ENCODE measurements around the gene CX3CL1. TPM values are rescaled to one million over a fixed set of nuclear protein-coding genes. Genes with fewer than 3 reads are reported as not detected.
A peak's percentile ranks its signal among the peaks of the same experiment; 100 is the strongest.

The CX3CL1 gene
- total and polyA plus RNA-seq, 2 of the 13 experiments (the other 11 are each of a cell fraction or from before 2014, with no cell fraction given): 57.3 to 60.8 TPM

DNA sequence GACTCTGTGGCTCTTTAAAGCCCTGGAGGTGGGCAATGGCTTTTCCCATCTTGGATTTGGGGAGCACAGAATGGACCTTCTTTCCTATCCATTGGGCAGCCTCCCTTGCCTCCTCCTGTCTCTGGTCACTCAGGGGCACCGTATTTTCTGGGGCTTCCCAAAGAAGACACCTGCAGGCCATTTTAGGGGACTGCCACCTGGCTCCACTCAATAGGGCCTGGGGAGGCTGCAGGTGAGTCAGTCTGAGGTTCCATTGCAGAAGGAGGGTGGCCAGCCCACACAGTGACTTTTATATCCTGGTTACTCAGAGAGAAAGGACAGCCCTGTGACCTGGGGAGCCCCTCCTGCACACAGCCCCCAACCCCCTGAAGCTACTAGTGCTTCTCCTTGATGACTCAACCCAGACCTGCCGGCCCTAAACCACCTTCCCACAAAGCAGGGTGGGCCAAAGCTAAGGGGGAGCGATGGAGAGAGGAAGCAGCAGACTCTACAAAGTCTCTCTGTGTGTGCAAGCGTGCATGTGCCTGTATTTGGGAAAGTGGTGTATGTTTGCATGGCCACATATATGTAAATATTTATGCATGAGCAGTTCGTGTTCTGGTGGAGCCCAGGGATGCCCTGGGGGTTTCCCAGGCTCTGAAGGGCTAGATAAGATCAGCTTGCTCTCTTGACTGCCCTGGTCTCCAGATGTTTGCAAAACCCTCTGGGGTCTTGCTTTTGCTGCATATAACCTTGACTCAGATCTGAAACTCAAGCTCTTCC is 5.0 kb downstream of the CX3CL1 start:
- H3K9ac ChIP-seq (ENCODE audit: insufficient read depth, low read depth, low read length): no peak overlapping the region
- ChIA-PET CTCF (ENCODE audit: low intra/inter-chr PET ratio, low total read pairs) (interaction anchor here (1.3 kb wide), 1 partner anchor 77 kb away, joined by 5 read pairs; no protein-coding TSS in a partner anchor), POLR2A (interaction anchor here (0.8 to 7.7 kb wide), 4 partner anchors 40 to 95 kb away, joined by 3 to 303 read pairs (median 3); partner anchors contain the start of genes CIAPIN1 and COQ9)
- H3K4me1 ChIP-seq (ENCODE audit: insufficient read depth, low read length): peaks cover 62% of the 10 kb centered on the region
- H3K36me3 ChIP-seq (replicated peaks in 1 of 2; ENCODE audit: control insufficient read depth in 1 of 2, insufficient read depth in 2 of 2, low read length in 2 of 2): peaks cover 30 to 48% of the 10 kb centered on the region in 2 experiments
- ATAC-seq (no peak), FAIRE-seq (peak; percentile 46), DNase-seq (ENCODE audit: low spot score) (peak; percentile 64)
- no peaks in the 10 kb centered on the region; a peak in 1 of 5 replicates for H3K27me3 ChIP-seq (ENCODE audit: control insufficient read depth in 1 of 2, insufficient read depth in 2 of 2, low read length in 2 of 2)
- peaks cover 55% of the 10 kb centered on the region for H3K79me2 ChIP-seq (ENCODE audit: insufficient read depth, low read length)
- peak overlapping the region; percentile 52 for H3K27ac ChIP-seq (ENCODE audit: extremely low read length, insufficient read depth, low read length)
- peaks cover 9% of the 10 kb centered on the region; the same call in 1 of the 2 replicates for H4K20me1 ChIP-seq (ENCODE audit: insufficient read depth, low read length)
- intact Hi-C loops (cut with micrococcal nuclease; ENCODE audit: unreplicated experiment) (loop anchor here (1.0 kb wide), 1 partner anchor 73 kb away; no protein-coding TSS in a partner anchor), in situ Hi-C loops (cut with HindIII; ENCODE audit: extremely low pct_ligation_motif_present, low pct_unique_long_range_greater_than_20kb) (no loop called here)
- H3K4me2 ChIP-seq (ENCODE audit: low read depth, low read length): peak overlapping the region; percentile 49
- no peaks in the 10 kb centered on the region for H3K9me3 ChIP-seq (ENCODE audit: low read length)
- H3K4me3 ChIP-seq (replicated peaks in 1 of 3; ENCODE audit: insufficient read depth in 1 of 3, low read depth in 2 of 3, low read length in 3 of 3): peak overlapping the region in 1 of 3 experiments; percentile 27; a peak in 1 of 6 replicates
- no TSS peak for BruUV-seq (replicated peaks)
- 37% methylated on average over 5 of the region's 5 CpGs for WGBS (ENCODE audit: low lambda C conversion rate)
- no peak overlapping the region for H2AFZ ChIP-seq (ENCODE audit: low read length)
- TF ChIP-seq, protein P1, sequence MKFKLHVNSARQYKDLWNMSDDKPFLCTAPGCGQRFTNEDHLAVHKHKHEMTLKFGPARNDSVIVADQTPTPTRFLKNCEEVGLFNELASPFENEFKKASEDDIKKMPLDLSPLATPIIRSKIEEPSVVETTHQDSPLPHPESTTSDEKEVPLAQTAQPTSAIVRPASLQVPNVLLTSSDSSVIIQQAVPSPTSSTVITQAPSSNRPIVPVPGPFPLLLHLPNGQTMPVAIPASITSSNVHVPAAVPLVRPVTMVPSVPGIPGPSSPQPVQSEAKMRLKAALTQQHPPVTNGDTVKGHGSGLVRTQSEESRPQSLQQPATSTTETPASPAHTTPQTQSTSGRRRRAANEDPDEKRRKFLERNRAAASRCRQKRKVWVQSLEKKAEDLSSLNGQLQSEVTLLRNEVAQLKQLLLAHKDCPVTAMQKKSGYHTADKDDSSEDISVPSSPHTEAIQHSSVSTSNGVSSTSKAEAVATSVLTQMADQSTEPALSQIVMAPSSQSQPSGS (CRISPR knock-in tag; IDR thresholded peaks at IDR 0.05): no peak
- TF ChIP-seq GFI1 (CRISPR knock-in tag; IDR thresholded peaks at IDR 0.05; ENCODE audit: borderline replicate concordance) (no peak), MED8 (CRISPR knock-in tag; IDR thresholded peaks at IDR 0.05; ENCODE audit: insufficient replicate concordance) (no peak), SP2 (CRISPR knock-in tag; IDR thresholded peaks at IDR 0.05) (no peak), NFIC (IDR thresholded peaks at IDR 0.05; ENCODE audit: low read length) (no peak), ZNF446 (CRISPR knock-in tag; IDR thresholded peaks at IDR 0.05) (peak; percentile 51; the same call in 1 of the 2 replicates), HMGA1 (CRISPR knock-in tag; conservative IDR thresholded peaks at IDR 0.05) (no peak), ZNF713 (CRISPR knock-in tag; IDR thresholded peaks at IDR 0.05) (no peak), EP300 (IDR thresholded peaks at IDR 0.05; ENCODE audit: low read depth in 2 of 2, low read length in 2 of 2) (peak in 1 of 2 experiments; percentile 43; a peak in 1 of 4 replicates), EP300 (CRISPR knock-in tag; IDR thresholded peaks at IDR 0.05; ENCODE audit: borderline replicate concordance) (no peak), NR2F6 (IDR thresholded peaks at IDR 0.05) (peak; percentile 43; the same call in 1 of the 2 replicates), NR2F6 (CRISPR knock-in tag; IDR thresholded peaks at IDR 0.05) (no peak), SP1 (IDR thresholded peaks at IDR 0.05) (no peak), SP1 (CRISPR knock-in tag; IDR thresholded peaks at IDR 0.05) (no peak), MYNN (CRISPR knock-in tag; IDR thresholded peaks at IDR 0.05; ENCODE audit: low read depth) (no peak)
- TF ChIP-seq, protein P2, sequence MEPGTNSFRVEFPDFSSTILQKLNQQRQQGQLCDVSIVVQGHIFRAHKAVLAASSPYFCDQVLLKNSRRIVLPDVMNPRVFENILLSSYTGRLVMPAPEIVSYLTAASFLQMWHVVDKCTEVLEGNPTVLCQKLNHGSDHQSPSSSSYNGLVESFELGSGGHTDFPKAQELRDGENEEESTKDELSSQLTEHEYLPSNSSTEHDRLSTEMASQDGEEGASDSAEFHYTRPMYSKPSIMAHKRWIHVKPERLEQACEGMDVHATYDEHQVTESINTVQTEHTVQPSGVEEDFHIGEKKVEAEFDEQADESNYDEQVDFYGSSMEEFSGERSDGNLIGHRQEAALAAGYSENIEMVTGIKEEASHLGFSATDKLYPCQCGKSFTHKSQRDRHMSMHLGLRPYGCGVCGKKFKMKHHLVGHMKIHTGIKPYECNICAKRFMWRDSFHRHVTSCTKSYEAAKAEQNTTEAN (CRISPR knock-in tag; conservative IDR thresholded peaks at IDR 0.05): no peak
- TF ChIP-seq, protein P3, sequence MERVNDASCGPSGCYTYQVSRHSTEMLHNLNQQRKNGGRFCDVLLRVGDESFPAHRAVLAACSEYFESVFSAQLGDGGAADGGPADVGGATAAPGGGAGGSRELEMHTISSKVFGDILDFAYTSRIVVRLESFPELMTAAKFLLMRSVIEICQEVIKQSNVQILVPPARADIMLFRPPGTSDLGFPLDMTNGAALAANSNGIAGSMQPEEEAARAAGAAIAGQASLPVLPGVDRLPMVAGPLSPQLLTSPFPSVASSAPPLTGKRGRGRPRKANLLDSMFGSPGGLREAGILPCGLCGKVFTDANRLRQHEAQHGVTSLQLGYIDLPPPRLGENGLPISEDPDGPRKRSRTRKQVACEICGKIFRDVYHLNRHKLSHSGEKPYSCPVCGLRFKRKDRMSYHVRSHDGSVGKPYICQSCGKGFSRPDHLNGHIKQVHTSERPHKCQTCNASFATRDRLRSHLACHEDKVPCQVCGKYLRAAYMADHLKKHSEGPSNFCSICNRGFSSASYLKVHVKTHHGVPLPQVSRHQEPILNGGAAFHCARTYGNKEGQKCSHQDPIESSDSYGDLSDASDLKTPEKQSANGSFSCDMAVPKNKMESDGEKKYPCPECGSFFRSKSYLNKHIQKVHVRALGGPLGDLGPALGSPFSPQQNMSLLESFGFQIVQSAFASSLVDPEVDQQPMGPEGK (CRISPR knock-in tag; IDR thresholded peaks at IDR 0.05): peak; percentile 32; the same call in 1 of the 2 replicates
- TF ChIP-seq, protein P4, sequence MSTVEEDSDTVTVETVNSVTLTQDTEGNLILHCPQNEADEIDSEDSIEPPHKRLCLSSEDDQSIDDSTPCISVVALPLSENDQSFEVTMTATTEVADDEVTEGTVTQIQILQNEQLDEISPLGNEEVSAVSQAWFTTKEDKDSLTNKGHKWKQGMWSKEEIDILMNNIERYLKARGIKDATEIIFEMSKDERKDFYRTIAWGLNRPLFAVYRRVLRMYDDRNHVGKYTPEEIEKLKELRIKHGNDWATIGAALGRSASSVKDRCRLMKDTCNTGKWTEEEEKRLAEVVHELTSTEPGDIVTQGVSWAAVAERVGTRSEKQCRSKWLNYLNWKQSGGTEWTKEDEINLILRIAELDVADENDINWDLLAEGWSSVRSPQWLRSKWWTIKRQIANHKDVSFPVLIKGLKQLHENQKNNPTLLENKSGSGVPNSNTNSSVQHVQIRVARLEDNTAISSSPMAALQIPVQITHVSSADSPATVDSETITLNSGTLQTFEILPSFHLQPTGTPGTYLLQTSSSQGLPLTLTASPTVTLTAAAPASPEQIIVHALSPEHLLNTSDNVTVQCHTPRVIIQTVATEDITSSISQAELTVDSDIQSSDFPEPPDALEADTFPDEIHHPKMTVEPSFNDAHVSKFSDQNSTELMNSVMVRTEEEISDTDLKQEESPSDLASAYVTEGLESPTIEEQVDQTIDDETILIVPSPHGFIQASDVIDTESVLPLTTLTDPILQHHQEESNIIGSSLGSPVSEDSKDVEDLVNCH (CRISPR knock-in tag; IDR thresholded peaks at IDR 0.05): no peak

Measured in HepG2 (cell line).